Measurements from ENCODE around the gene NEK10.
"Not testable (repeated sequence)": the region's sequence is repeated elsewhere in the genome, so short reads cannot be mapped to it uniquely, and the experiment has no call there.

The NEK10 gene

DNA sequence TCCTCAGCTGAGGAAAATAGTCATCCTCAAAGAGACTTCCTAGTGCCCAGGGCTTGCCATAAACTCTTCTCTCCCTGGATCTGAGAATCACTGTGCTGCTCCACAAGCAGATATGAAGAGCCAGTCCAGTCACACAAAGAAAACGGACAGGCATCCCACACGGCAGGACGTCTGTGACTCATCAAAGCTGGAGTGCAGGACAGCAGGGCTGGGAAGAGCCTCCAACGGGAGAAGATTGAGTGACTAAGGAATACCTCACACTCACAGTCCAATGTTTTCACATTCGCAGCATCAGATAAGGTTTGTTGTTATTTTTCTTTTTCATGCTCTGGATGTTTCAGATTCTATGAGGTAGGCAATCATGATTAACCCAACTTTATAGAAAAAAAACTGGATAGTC lies 57.8 kb downstream of the NEK10 start:
- H3K27ac ChIP-seq: no peak overlapping the region
- no peak for TF ChIP-seq ZFX (IDR thresholded peaks at IDR 0.05)
- TF ChIP-seq, protein P1, sequence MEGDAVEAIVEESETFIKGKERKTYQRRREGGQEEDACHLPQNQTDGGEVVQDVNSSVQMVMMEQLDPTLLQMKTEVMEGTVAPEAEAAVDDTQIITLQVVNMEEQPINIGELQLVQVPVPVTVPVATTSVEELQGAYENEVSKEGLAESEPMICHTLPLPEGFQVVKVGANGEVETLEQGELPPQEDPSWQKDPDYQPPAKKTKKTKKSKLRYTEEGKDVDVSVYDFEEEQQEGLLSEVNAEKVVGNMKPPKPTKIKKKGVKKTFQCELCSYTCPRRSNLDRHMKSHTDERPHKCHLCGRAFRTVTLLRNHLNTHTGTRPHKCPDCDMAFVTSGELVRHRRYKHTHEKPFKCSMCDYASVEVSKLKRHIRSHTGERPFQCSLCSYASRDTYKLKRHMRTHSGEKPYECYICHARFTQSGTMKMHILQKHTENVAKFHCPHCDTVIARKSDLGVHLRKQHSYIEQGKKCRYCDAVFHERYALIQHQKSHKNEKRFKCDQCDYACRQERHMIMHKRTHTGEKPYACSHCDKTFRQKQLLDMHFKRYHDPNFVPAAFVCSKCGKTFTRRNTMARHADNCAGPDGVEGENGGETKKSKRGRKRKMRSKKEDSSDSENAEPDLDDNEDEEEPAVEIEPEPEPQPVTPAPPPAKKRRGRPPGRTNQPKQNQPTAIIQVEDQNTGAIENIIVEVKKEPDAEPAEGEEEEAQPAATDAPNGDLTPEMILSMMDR (conservative IDR thresholded peaks at IDR 0.05): no peak

DNA sequence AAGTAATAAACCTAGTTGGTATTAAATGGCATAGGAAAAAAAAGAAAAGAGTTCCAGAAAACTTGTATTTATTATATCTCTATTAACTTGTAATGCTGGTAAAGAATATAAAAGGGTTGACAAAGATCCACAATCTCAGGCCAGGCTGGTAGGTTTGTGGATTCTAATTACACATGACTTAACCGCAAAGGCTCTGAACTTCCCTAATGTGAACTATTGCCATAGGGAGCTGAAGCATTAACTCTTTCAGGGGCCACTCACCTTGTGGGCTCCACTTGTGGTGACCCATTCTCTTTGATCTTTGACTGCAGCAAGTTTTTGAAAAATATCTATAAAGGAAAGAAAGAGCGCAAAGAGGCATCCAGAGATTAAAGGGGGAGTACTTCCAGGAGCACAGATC lies 58.5 kb downstream of the NEK10 start:
- TF ChIP-seq, protein P1 (conservative IDR thresholded peaks at IDR 0.05): no peak
- no peak overlapping the region for H3K27ac ChIP-seq

DNA sequence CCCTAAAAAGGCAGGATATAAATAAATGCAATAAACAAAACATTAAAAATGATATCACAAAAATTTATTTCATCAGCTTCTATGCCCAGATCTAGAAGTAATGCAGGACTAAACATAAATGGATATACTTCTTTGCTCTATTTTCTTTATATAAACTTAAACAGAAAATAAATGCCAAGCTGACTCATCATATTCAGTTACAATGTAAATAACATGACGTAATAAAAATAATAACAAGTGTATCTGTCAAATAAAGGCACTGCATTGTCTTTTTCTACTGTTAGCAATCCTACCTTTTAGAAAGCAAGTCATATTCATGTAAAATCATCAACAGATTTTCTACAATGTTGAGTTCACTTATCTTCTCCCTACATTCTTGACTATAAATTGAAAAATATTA lies 61.6 kb downstream of the NEK10 start:
- TF ChIP-seq, protein P1 (conservative IDR thresholded peaks at IDR 0.05): no peak
- TF ChIP-seq ZFX (IDR thresholded peaks at IDR 0.05): no peak
- no peak overlapping the region for H3K27ac ChIP-seq

DNA sequence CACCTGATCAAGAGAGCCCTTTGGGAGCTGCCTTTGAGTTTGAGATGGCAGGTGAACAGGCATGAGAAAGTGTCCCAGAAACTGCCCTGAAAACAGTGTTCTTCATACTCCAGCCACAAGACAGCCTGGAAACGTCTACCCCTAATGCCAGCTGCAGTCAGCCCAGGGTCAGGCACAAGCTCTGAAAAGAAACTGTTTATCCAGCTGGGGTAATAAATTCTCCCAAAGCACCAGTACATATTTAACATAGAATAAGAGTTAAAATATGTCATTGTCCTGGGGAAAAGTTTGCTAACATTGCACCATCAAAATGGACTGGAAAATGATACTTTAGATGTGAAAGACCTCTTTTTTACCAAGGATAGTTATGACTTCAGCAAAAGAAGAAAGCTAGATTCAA lies 66.3 kb downstream of the NEK10 start:
- TF ChIP-seq, protein P1 (conservative IDR thresholded peaks at IDR 0.05): no peak
- TF ChIP-seq ZFX (IDR thresholded peaks at IDR 0.05): no peak

DNA sequence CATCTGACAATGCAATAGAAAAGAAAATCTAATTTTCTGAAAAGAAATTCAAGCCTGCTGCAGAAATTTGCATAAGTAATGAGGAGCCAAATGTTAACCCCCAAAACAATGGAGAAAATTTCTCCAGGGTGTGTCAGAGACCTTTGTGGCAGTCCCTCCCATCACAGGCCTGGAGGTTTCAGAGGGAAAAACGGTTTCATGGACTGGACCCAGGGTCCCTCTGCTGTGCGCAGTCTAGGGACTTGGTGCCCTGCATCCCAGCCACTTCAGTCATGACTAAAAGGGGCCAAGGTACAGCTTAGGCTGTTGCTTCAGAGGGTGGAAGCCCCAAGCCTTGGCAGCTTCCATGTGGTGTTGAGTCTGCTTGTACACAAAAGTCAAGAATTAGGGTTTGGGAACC lies 70.2 kb downstream of the NEK10 start:
- H3K27ac ChIP-seq: not testable (repeated sequence)

More for the DNA sequence above, 66.3 kb downstream of the NEK10 start:
- no peak overlapping the region for H3K27ac ChIP-seq

DNA sequence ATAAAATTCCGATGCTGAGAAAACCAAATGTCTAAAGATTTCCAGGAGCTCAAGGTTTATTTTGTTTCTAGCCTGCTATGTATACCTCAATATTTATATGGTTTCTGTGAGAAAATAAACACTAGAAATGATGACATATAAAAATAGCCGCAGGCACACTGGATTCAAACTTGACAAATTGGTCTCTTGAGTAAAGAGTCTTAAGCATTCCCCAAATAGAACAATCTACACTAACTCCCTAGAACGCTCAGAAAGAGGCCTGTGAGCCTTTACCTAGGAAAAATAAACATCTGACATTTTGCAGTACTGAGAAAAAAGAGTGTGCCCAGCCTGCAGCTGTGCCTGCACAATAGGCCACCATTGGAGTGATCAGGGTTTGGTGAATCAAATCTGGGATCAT lies 75.2 kb downstream of the NEK10 start:
- H3K27ac ChIP-seq: no peak overlapping the region
- TF ChIP-seq ZFX (IDR thresholded peaks at IDR 0.05): no peak
- TF ChIP-seq, protein P1 (conservative IDR thresholded peaks at IDR 0.05): no peak

DNA sequence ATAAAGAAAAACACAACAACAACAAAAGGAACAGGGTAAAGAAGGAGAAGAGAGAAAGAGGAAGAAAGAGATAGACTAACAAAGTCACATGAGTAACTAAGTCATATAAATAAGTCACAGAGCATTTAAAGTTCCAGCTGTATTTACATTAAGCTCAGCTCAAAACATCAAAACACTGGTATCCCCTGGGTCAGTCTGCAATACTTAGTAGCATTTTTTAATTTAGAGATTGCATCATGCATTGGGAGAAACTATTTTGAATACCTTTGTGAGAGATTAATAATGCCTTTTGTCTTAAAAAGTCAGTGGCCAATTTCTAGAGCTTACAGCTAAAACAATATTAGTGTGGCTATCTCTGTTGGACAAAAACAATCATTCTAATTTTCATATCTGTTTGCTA lies 78.4 kb downstream of the NEK10 start:
- H3K27ac ChIP-seq: no peak overlapping the region
- TF ChIP-seq ZFX (IDR thresholded peaks at IDR 0.05): no peak
- TF ChIP-seq, protein P1 (conservative IDR thresholded peaks at IDR 0.05): no peak

DNA sequence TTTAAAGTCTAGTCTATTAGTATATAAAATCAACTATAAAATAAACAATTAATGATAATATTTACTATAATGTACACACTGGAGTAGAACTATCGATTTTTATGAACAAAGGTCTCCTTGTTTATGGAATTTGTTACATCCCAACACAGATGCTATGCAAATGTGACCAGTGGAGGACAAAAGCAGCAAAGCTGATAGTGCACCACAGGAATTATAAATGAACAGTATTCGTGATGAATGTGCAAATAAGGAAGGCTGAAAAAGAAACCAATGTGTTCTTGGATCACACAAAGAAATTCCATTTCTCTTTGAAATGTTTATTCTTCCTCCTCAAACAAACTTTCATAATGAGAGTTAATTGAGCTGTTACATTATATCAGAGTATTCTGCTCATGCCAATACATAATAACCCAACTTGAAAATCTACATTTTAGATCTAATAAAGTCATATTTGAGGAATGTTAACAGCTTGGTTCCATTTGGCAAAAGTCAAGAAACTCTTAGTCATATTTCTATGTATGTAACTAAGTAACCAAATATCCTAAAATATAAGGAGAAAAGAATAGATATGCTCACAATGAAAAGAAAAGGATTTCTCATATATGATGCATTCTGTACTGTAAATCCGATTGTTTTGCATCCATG lies 79.3 kb downstream of the NEK10 start:
- no peak for TF ChIP-seq ZFX (IDR thresholded peaks at IDR 0.05)
- TF ChIP-seq, protein P1 (conservative IDR thresholded peaks at IDR 0.05): no peak

More for the DNA sequence above, 79.3 kb downstream of the NEK10 start:
- no peak overlapping the region for H3K27ac ChIP-seq

All from C4-2B (cell line).